GM12801 (cell line): Measurements from ENCODE around the gene SYNGR1.

Experiments
- CTCF ChIP-seq: IDR thresholded peaks from one replicate; pipeline ENCODE4 v1.5.1; 2011; ENCODE audit warnings: control low read depth; ENCODE audit not compliant: insufficient read length; ENCODE audit errors: extremely low read depth

Gene SYNGR1

DNA sequence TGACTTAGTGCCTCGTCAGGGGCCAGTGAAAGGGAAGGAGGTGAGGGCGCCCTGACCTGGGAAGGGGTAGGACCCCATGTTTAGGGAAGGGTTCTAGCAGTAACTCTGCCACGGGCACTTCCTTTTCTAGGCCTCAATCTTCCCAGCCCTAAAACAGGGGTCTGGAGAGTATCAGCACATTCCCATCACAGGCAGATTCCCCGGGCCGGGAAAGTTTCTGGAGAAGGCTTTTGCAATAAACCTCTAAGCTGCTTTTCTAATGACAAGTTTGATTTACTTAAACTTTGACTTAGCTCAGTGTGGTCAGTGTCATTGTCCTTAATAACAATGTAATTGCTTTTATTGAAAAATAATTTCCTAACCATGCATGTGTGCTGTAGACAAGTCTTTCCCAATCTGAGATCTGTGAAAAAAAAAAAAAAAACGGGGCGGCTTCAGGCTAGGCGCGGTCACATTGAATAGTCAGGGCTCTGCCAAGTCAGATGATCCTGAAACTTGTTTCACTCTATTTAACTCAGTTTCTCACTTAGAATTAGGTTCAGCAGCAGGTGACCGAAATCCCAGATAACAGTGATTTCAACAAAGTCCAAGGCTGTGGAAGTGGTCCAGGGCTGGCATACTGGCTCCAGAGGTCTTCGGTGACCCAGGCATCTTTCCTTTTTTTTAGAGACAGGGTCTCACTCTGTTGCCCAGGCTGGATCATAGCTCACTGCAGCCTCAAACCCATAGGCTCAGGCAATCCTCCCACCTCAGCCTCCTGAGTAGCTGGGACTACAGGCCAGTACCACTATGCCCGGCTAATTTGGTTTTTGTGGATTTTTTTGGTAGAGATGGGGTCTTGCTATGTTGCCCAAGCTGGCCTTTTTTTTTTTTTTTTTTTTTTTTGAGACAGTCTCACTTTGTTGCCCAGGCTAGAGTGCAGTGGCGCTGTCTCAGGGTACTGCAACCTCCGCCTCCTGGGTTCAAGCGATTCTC lies 30.3 kb downstream of the SYNGR1 start:
- no peak for TF ChIP-seq CTCF

GRCh38 chr22:39381009-39381755 lies 31.4 kb downstream of the SYNGR1 start:
- TF ChIP-seq CTCF: no peak

DNA sequence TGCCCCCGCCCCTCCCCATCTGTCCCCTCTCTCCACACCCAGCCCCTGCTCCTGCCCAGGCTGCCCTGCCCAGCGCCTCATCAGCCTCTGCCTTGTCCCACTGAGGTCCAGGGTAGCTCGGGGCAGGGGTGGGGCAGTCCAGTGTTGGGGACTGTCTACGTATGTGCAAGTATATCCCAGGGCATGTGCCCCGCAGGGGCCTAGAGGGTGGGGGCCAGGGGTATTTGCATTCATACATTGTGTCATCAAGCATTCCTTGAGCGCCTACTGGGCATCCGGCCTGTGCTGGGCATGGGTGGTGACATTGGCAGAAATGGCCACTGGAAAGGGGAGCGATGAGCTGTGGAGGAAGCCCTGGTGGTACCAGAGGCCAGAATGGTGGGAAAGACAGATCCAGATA lies 32.1 kb downstream of the SYNGR1 start:
- TF ChIP-seq CTCF: no peak

GRCh38 chr22:39382410-39382809 lies 32.6 kb downstream of the SYNGR1 start:
- TF ChIP-seq CTCF: no peak

- TF ChIP-seq CTCF: no peak
These were observed 34.2 kb downstream of the SYNGR1 start for GRCh38 chr22:39383841-39384625.

DNA sequence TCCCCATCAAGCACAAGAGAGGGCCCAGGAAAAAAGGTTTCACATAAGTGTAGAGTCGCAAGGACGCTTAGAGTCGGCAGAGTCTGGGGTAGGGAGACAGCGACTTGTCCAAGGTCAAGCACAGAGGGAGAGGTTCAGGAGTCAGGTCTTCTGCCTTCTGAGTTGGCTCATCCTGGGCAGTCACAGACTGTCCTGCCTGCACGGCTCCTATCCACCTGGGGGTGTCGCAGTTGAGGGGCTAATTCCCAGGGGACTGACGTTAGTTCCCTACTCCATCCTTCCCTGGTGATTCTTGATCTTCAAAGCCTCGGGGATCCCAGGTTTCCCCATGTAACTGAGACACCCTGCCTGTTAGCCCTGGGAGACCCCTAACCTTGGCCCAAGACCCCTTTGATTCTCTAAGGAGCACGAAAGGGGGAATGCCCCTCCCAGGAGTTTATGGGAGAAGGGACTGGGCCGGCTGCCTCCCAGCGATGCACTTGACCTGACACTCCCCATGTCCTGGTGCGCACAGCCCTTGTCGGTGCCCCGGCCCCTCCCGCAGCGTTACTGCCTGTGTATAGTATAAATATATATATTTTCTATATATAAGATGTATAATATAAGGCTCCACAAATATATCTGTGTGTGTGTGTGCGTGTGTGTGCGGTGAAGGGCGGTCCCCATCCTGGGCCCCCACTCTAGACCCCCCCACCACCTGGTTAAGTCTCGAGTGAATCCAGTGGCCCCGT lies 35.1 kb downstream of the SYNGR1 start:
- no peak for TF ChIP-seq CTCF
